Fibroblast of skin of scalp (primary cell): Measurements from ENCODE around the gene UGT1A9.

ENCODE experiments used
- DNase-seq: peaks from one replicate; pipeline ENCODE4 v3.0.0-alpha.2; 2013

Gene UGT1A9

DNA sequence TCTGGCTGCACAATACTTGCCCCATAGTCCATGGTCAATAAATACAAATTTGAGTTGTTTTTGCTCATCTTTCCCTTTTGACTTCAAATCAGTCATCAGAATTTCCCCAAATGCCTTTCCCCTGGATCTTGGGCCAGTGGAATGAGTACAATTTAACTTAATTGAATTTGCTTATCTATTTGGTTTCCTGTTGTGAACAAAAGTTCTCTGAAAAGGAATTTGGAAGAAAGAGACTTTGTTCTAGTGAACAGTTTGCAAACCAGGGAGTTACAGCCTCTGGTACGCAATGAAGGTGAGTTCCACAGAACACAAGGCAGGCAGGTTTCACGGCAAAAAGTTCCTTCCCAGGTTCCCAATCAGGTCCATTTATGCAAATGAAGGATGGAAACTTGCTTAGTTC, 87.2 kb downstream of the UGT1A9 start:
- no peak for DNase-seq

DNA sequence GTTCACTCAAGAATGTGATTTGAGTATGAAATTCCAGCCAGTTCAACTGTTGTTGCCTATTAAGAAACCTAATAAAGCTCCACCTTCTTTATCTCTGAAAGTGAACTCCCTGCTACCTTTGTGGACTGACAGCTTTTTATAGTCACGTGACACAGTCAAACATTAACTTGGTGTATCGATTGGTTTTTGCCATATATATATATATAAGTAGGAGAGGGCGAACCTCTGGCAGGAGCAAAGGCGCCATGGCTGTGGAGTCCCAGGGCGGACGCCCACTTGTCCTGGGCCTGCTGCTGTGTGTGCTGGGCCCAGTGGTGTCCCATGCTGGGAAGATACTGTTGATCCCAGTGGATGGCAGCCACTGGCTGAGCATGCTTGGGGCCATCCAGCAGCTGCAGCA, 88.3 kb downstream of the UGT1A9 start, which contains the start of gene UGT1A1:
TSS of gene UGT1A1 (plus strand) at position 228 of the 400 bp plus-strand sequence. CDS start at position 246, 18 bp downstream.
- DNase-seq: no peak

DNA sequence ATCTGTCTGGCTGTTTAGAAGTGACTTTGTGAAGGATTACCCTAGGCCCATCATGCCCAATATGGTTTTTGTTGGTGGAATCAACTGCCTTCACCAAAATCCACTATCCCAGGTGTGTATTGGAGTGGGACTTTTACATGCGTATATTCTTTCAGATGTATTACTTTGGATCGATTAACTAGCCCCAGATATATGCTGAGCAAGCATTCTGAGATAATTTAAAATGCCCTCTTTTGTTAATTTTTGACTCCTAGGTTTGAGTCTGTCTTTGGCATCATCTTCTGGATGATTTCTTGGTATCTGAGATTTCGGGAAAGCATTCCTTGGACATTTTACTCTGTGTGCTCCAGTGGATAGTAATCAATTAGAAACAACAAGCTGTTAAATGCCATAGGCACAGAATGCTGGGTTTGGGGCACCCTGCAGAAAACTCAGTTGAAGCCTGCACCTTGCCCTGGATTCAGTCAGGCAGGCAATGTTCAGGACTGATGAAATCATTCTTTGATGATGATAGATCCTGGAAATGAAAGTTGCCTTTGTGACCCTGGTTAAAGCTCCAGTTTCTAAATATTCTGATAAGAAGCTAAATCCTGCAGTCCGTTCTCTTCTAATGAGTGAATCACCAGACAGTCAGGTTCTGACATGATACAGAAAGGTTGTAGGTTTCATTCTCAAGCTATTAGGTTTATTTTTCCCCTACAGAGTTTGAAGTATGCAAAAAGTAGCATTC, 89.5 kb downstream of the UGT1A9 start:
- no peak for DNase-seq

DNA sequence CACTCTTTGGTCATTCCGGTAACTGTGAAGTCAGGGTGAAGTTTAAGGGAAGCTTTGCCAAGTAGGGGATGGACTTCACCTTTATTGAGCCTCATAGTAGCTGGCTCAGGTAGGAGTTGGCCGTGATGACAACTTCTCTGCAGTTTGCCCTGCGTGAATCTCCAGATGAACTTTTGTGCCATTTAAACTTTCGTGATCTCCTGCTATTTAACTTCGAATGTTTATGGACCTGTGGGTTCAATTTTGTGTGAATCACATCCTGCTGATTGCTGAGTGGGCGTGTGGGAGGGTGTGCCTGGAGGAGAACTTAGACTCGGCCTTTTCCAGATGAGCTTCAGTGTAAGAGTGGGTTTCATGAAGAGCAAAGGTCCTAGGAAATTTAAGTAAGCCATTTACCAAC, 92.6 kb downstream of the UGT1A9 start:
- no peak for DNase-seq

DNA sequence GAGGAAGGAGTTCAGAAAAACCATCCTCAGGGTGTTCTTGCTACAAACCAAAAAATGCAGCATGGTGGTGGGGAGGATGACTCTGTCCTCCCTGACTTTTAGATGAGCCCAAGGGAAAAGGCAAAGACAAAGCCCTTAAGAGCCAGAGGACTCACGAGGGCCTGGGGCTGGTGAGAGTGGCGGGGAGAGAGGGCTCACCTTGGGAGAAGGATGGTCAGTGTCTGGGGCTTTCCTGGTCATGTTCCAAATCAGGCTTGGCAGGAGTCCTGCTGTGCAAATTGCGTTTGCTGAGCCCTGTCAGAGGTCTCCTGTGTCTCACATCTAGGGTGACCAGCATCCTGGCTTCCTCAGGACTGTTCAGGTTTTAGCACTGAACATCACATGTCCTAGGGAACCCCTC, 93.1 kb downstream of the UGT1A9 start:
- no peak for DNase-seq

DNA sequence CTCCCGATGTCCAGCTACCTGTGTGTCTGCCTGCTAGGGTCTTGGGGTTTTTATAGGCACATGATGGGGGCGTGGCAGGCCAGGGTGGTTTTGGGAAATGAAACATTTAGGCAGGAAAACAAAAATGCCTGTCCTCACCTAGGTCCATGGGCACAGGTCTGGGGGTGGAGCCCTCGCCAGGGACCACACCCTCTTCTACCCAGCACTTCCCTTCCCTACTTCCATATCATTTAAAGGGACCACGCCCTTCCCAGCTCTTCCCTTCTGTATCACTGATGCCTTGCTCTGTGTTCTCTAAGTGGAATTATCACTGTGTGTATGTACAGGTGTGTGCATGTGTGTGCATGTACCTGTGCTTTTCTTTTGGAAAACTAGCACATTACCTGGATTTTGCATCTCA, 94.7 kb downstream of the UGT1A9 start:
- no peak for DNase-seq

DNA sequence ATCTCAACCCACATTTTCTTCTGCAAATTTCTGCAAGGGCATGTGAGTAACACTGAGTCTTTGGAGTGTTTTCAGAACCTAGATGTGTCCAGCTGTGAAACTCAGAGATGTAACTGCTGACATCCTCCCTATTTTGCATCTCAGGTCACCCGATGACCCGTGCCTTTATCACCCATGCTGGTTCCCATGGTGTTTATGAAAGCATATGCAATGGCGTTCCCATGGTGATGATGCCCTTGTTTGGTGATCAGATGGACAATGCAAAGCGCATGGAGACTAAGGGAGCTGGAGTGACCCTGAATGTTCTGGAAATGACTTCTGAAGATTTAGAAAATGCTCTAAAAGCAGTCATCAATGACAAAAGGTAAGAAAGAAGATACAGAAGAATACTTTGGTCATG, 96.4 kb downstream of the UGT1A9 start:
- DNase-seq: no peak

DNA sequence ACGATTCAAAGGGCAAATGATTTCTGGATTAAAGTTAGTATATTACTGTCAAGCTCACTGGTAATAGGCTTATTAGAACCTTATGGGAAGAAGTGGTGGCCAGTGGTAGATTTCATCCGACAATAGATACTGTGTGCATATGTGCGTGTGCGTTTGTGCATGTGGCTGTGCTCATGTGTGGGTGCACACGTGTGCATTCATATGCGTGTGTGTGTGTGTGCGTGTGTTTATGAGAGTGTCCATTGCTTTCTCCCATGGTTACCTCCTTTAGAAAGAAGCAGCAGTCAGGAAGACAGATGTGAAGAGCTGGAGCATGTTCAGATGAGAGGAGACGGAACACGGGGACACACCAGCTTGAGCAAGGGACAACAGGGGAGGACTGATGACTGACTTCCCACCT, 97.6 kb downstream of the UGT1A9 start:
- DNase-seq: no peak

DNA sequence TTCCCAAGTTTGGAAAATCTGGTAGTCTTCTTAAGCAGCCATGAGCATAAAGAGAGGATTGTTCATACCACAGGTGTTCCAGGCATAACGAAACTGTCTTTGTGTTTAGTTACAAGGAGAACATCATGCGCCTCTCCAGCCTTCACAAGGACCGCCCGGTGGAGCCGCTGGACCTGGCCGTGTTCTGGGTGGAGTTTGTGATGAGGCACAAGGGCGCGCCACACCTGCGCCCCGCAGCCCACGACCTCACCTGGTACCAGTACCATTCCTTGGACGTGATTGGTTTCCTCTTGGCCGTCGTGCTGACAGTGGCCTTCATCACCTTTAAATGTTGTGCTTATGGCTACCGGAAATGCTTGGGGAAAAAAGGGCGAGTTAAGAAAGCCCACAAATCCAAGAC, 100.5 kb downstream of the UGT1A9 start:
- DNase-seq: no peak

DNA sequence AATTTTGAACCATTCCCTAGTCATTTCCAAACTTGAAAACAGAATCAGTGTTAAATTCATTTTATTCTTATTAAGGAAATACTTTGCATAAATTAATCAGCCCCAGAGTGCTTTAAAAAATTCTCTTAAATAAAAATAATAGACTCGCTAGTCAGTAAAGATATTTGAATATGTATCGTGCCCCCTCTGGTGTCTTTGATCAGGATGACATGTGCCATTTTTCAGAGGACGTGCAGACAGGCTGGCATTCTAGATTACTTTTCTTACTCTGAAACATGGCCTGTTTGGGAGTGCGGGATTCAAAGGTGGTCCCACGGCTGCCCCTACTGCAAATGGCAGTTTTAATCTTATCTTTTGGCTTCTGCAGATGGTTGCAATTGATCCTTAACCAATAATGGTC, 100.9 kb downstream of the UGT1A9 start:
- DNase-seq: no peak

DNA sequence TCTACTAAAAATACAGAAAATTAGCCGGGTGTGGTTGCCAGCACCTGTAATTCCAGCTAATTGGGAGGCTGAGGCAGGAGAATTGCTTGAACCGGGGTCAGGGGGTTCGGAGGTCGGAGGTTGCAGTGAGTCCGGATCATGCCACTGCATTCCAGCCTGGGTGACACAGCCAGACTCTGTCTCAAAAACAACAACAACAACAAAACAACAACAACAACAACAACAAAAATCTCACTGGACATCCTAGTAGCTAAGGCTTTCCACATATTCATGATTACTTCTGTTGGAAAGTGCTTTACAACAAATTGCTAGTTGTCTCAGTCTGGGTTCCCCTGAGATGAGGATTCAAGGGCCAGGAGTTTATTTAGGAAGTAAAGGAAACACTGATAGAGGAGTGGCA, 102.2 kb downstream of the UGT1A9 start:
- DNase-seq: no peak

DNA sequence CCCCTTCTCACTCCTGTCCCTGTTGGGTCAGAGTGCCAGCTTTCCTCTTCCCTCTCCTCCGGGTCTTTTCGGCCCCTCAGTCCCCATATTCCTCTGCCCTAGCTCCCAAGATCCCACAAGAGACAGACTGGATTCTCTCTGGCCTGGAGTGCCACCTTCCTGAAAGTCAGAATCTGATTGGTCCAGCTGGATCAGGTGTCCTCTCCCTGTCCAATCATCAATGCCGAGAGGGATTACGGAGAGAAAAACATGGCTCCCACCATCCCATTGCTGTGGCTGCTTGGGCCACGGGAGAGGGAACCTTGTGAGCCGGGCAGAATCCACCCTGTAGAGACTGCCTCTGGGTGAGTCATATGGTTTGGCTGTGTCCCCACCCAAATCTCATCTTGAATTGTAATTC, 103.7 kb downstream of the UGT1A9 start:
- no peak for DNase-seq

DNA sequence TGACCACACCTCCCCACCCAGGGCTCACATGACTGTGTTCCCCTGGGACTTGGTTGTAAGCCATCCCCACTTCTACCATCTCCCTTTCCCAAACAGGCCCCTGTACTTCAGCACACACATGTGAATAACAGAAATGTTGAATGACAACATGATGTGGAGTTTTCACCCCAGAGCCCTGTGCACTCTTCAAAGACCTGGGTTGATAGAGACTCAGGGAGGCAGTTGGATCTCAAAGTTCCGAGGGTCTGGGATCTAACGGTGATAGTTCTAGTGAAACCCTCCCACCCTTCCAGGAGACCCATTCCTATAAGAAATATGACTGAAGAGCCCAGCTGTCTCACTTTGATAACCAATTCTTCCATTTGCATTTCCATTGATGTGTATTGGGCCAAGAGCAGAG, 106.3 kb downstream of the UGT1A9 start, which contains the start of gene MROH2A:
TSS of gene MROH2A (plus strand) at position 301 of the 400 bp plus-strand sequence. CDS start 1,029 bp downstream, outside the sequence.
- DNase-seq: no peak

DNA sequence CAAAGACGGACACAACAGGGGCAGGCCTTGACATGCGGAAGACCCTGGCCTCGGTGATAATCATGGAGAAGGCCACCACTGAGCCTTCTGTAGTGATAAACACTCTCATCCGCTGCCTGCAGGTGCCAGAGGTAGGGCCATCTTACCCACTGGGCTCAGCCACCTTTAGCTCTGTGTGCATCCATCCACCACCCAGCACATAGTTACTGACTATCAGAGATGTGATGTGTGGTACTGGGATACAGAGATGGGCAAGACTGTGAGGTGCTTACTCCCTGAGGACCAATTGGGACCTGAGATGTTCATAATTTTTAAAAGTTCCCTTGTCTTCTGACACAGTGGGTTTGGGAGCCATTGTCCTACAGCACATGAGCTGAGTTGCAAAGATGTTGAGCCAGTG, 108.0 kb downstream of the UGT1A9 start:
- no peak for DNase-seq

DNA sequence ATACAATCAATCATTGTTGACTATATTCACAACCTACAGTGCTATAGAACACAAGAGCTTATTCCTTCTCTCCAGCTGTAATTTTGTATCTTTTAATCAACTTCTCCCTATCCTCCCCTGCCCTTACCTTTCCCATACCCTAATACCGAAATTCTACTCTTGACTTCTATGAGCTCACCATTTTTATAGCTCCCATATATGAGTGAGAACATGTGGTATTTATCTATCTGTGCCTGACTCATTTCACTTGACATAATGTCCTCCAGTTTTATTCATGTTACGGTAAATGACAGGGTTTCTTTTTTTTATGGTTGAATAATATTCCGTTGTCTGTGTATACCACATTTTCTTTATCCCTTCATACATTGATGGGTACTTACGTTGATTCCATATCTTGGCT, 109.1 kb downstream of the UGT1A9 start:
- DNase-seq: no peak

DNA sequence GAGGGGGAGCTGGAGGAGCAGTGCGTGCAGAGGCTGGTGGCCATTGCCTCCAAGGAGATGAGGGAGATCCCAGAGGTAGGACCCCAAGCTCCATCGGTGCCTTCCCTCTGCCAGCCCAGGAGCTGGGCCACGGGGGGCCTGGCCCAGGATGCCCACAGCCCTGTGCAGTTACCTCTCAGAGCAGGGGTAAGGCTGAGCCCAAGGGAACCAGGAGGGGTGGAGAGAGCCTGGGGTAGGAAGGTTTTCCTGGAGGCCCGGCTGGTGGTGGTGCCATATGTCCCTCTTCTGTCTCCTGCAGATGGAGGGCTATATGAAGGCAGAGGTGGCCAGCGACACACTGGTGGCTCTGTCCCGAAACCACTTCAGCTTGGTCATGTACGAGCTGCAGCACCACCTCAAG, 117.9 kb downstream of the UGT1A9 start:
- no peak for DNase-seq

DNA sequence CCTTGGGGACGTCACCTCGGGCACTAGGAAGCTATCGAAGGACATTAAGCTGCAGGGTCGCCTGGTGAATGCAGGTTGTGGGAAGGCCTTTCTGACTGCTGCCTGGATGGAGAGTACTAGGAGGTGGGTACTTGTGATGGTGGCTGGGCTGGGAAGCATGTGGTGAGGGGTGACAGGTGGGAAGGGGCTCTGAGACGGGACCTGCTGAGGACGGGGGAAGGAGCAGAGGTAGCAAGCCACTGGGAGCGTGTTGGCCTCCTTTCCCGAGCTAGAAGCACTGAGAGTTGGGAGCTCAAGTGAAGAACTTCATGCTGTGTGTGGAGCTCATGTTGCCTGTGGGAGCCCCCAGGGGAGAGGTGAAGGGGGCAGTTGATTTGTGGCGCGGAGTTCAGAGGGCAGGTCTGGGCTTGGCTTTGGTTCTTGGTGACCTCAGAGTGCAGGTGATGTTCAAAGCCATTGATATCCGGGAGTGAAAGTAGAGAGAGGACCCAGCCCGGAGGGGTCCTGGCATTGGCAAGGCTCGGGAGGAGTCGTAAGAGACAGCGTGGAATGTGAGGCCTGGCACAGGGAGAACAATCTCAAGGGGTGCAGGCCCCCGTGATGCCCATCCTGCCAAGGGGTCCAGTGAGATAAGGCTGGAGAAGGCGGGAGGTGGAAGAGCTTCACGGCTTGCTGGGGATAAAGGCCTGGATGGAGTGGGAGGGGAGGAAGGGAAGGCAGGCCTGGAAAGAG, 119.6 kb downstream of the UGT1A9 start:
- no peak for DNase-seq

DNA sequence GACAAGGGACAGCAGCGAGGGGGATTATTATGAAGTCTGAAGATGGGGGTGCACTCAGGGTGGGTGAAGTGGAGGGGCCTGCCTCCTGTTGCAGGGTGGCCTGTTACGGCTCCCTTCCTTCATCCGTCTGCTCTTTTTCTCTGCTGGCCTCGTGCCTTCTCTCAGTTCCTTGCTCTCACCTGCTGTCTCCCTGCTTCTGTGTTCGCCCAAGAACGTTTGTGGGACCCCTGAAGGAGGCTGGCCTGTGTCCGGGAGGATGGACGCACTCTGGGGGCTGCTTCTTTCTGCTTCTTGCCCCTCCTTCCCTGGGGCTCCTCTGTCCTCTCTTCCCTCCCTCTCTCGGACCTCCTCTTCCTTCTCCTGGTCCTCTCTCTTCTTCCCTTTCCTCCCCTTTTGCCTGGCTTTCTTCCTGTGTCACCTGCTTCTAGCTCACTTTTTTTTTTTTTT, 120.2 kb downstream of the UGT1A9 start:
- DNase-seq: no peak

DNA sequence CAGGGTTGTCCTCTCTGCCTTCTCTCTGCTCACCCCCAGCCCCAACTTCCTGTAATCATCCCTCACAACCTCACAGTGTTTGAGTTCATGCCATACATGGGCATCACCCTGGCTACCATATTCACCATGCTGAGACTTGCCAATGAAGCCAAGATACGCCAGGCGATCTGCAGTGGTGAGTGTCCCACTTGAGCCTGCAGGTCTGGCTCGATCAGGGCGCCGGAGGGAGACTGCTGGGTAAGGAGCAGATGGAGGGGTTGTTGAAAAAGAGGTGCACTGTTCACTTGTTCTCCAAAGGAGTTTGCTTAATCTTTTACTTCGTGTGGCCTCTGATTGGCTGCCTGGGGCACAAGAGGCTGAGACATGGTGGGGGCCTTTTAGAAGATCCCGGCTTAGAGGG, 121.0 kb downstream of the UGT1A9 start:
- DNase-seq: no peak

DNA sequence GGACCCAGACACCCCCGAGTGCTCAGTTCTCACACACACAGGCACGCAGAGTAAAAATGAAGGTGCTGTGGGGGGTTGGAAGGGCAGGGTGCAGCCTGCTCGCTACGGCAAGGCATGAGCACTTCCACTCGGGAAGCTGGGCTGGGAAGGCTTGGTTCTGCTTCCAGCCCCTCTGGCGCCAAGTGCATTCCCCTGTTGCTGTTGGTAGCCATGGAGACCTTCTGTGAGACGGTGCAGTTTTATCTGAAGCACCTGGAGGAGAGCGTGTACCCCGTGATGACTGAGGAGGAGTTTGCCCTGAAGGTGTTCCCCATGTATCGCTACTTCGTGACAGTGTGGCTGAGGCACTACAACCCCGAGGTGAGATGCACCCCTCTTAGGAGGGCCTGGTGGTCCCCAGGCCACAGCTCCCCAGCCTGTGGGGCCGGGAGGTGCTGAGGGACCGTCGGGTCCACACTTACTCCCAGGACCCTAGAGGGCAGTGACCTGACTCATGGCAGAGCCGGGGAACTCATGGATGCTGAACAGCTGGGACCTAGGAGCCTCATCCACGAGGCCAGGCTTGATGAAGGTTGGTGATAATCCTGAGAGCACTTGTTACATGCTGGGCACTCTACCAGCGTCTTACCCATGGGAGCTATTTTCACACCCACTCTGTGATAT, 121.9 kb downstream of the UGT1A9 start:
- no peak for DNase-seq

DNA sequence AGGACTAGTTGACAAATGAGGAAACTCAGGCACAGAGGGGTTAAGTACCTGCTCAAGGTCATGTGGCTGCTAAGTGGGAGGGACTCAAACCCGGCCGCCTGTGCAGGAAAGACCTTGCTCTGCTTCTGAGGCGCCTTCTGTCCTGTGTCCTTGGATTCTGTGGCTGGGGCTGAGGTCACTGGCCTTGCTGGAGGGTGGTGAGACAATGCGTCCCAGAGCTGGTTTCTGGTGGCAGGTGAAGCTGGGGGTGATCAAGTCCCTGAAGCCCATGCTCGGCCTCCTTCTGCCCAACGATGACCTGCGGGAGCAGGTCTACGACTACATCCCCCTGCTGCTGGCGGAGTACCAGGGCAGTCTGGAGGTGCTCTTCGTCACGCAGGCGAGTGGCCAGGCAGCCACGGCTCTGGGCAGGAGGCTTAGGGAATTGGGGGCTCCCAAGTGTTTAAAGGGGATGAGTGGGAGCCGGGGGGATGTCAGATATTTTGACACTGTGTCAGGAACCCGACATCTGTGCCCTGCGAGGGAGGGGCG, 122.5 kb downstream of the UGT1A9 start:
- DNase-seq: no peak

DNA sequence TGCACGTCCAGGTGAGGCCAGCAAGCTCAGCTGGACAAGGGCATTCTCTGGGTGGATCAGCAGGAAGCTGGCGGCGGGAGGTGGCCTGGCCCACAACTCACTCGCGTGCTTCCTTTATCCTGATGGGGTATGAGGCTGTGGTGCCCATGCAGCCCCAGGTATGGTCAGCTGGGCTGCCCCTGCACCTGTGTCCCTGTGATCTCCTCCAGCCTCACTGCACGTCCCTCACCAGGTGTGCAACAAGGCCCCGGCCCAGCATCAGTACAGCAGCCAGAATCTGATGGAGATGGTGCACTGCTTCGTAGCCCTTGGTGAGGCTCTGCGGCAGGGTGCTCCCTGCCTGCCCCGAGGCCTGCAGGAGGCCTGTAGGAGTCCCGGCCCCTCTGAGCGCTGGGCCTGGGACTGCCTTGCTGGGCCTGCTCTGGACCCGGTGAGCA, 124.1 kb downstream of the UGT1A9 start:
- DNase-seq: no peak

DNA sequence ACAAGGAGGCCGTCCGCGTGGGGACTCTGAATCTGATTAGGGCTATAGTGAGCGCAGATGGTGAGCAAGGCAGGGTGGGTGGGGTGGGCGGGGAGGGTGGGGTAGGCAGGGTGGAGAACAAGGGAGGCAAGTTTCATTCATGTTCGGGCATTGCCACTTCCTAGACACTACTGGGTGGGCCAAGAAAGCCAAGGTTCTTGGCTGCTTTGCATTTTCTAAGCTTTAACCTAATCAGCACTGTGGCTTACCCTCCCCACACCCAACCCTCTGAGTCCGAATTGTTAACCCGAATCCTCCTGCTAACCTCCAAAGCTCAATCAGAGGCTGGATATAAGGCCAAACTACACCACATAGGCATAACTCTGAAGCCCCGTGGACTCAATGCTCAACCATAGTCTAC, 124.6 kb downstream of the UGT1A9 start:
- DNase-seq: no peak
